ENCODE data around the gene RANBP1. TPM values are rescaled to one million over a fixed set of nuclear protein-coding genes. Genes with fewer than 3 reads are reported as not detected.

Gene RANBP1
- total and polyA plus RNA-seq, 2 of the 4 experiments (the other 2 are of a cell fraction) = 173 to 376 TPM

DNA sequence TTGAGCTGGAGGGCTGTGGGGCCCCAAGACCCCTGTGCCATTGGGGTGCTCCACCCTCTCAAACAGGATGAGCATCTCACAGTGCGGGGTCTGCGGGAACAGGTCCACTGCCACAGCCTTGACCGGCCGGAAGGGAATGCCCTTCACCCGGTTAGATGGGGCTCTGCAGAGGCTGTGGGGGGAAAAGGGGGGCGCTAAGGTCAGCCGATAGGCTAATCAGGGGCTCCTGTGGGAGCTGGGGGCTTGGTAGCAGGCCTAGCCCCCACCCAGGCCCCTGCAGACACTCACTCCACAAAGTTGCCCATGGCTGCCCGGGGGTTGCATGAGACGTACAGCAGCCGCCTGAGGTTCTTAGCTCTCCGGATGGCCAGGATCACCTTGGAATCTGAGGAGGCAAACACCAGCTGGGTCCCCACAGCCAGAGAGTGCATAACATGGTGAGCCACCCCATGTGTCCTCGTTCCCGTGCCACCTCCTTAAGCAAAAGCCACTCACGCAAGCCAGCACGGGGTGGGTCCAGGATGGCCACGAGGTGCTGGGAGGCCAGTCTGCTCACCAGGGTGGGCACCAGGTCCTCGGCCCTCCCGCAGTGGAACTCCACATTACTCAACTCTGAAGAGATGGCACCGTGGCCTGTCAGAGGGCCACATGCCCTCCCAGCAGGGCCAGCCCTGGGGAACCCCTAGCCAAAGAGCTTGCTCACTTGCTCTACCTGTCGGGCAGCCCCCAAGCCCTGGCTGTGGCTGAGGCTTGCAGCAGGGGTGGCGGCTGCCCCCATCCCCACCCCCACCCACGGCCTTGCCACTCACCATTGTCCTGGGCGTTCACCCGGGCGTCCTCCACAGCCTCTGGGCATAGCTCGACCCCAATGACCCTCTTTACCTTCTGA lies 3.0 kb upstream of the RANBP1 start (continued):
- TF ChIP-seq, protein P1, sequence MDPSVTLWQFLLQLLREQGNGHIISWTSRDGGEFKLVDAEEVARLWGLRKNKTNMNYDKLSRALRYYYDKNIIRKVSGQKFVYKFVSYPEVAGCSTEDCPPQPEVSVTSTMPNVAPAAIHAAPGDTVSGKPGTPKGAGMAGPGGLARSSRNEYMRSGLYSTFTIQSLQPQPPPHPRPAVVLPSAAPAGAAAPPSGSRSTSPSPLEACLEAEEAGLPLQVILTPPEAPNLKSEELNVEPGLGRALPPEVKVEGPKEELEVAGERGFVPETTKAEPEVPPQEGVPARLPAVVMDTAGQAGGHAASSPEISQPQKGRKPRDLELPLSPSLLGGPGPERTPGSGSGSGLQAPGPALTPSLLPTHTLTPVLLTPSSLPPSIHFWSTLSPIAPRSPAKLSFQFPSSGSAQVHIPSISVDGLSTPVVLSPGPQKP (IDR thresholded peaks at IDR 0.05; ENCODE audit: borderline replicate concordance, low read depth, low read length) = no peak
- TF ChIP-seq, protein P2, sequence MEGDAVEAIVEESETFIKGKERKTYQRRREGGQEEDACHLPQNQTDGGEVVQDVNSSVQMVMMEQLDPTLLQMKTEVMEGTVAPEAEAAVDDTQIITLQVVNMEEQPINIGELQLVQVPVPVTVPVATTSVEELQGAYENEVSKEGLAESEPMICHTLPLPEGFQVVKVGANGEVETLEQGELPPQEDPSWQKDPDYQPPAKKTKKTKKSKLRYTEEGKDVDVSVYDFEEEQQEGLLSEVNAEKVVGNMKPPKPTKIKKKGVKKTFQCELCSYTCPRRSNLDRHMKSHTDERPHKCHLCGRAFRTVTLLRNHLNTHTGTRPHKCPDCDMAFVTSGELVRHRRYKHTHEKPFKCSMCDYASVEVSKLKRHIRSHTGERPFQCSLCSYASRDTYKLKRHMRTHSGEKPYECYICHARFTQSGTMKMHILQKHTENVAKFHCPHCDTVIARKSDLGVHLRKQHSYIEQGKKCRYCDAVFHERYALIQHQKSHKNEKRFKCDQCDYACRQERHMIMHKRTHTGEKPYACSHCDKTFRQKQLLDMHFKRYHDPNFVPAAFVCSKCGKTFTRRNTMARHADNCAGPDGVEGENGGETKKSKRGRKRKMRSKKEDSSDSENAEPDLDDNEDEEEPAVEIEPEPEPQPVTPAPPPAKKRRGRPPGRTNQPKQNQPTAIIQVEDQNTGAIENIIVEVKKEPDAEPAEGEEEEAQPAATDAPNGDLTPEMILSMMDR (conservative IDR thresholded peaks at IDR 0.05; ENCODE audit: low read depth, low read length) = no peak

All from IMR-90 (cell line).